HL-60 (cell line): ENCODE results near the gene IGFBP7.

Experiments used
- DNase-seq, 2 experiments: peaks; one replicate each; pipeline ENCODE4 v3.0.0-alpha.2; 2010 to 2020; ENCODE audit warnings: low read depth in 1 of 2, low spot score in 1 of 2
- H3K27ac ChIP-seq: fragments of 250-450 bp; sonication (Bioruptor Pico); replicated peaks from 2 replicates; pipeline ENCODE4 v1.5.1; 2020; ENCODE audit warnings: mild to moderate bottlenecking, moderate library complexity
- H3K27me3 ChIP-seq: fragments of 250-450 bp; sonication (Bioruptor Pico); 2 replicates; pipeline ENCODE4 v1.5.1; 2021; ENCODE audit warnings: mild to moderate bottlenecking, moderate library complexity; ENCODE audit not compliant: insufficient read depth, poor library complexity, severe bottlenecking
- H3K4me3 ChIP-seq: replicated peaks from 2 replicates; pipeline ENCODE4 v1.5.1; 2011; ENCODE audit warnings: mild to moderate bottlenecking, control low read depth, low read length; ENCODE audit not compliant: insufficient read depth
- GABPA ChIP-seq: IDR thresholded peaks from 2 replicates; pipeline ENCODE4 v1.6.1; 2012; ENCODE audit warnings: low read depth
- POLR2AphosphoS5 ChIP-seq: IDR thresholded peaks from 2 replicates; pipeline ENCODE4 v1.6.1; 2012; ENCODE audit warnings: low read depth
- SPI1 ChIP-seq: IDR thresholded peaks from 2 replicates; pipeline ENCODE4 v1.6.1; 2012; ENCODE audit warnings: low read depth, mild to moderate bottlenecking, borderline replicate concordance
- TF ChIP-seq, protein P1 (sequence below): IDR thresholded peaks from 2 replicates; pipeline ENCODE4 v1.6.1; 2012; ENCODE audit warnings: low read depth; ENCODE audit not compliant: insufficient replicate concordance
- TF ChIP-seq, protein P2 (sequence below): IDR thresholded peaks from one replicate; pipeline ENCODE4 v1.5.1; 2011; ENCODE audit warnings: low read length, control low read depth, inconsistent platforms; ENCODE audit not compliant: insufficient read depth

IGFBP7 gene

DNA sequence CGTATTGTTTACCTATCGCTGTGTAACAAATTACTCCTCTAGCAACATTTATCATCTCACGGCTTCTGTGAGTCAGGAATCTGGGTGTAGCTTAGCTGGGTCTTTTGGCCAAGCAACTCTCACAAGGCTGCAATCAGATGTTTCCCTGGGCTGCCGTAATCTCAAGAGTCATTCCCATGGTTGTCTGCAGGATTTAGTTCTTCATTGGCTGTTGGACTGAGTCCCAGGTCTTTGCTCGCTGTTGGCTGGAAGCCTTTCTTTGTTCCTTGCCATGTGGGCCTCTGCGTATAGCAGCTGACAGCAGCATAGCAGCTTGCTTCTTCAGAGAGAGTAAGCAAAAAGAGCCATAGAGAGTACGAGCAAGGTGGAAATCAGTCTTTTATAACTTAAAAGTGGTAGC, 114.7 kb downstream of the IGFBP7 start:
- Histone ChIP-seq H3K27ac (no peak overlapping the region), H3K27me3 (no peaks in the 10 kb centered on the region), H3K4me3 (no peak overlapping the region)
- no peak for DNase-seq
- no peak for TF ChIP-seq SPI1
- no peak for TF ChIP-seq GABPA
- TF ChIP-seq, protein P1, sequence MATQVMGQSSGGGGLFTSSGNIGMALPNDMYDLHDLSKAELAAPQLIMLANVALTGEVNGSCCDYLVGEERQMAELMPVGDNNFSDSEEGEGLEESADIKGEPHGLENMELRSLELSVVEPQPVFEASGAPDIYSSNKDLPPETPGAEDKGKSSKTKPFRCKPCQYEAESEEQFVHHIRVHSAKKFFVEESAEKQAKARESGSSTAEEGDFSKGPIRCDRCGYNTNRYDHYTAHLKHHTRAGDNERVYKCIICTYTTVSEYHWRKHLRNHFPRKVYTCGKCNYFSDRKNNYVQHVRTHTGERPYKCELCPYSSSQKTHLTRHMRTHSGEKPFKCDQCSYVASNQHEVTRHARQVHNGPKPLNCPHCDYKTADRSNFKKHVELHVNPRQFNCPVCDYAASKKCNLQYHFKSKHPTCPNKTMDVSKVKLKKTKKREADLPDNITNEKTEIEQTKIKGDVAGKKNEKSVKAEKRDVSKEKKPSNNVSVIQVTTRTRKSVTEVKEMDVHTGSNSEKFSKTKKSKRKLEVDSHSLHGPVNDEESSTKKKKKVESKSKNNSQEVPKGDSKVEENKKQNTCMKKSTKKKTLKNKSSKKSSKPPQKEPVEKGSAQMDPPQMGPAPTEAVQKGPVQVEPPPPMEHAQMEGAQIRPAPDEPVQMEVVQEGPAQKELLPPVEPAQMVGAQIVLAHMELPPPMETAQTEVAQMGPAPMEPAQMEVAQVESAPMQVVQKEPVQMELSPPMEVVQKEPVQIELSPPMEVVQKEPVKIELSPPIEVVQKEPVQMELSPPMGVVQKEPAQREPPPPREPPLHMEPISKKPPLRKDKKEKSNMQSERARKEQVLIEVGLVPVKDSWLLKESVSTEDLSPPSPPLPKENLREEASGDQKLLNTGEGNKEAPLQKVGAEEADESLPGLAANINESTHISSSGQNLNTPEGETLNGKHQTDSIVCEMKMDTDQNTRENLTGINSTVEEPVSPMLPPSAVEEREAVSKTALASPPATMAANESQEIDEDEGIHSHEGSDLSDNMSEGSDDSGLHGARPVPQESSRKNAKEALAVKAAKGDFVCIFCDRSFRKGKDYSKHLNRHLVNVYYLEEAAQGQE = no peak
- TF ChIP-seq, protein P2, sequence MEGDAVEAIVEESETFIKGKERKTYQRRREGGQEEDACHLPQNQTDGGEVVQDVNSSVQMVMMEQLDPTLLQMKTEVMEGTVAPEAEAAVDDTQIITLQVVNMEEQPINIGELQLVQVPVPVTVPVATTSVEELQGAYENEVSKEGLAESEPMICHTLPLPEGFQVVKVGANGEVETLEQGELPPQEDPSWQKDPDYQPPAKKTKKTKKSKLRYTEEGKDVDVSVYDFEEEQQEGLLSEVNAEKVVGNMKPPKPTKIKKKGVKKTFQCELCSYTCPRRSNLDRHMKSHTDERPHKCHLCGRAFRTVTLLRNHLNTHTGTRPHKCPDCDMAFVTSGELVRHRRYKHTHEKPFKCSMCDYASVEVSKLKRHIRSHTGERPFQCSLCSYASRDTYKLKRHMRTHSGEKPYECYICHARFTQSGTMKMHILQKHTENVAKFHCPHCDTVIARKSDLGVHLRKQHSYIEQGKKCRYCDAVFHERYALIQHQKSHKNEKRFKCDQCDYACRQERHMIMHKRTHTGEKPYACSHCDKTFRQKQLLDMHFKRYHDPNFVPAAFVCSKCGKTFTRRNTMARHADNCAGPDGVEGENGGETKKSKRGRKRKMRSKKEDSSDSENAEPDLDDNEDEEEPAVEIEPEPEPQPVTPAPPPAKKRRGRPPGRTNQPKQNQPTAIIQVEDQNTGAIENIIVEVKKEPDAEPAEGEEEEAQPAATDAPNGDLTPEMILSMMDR = no peak
- TF ChIP-seq POLR2AphosphoS5 = no peak

DNA sequence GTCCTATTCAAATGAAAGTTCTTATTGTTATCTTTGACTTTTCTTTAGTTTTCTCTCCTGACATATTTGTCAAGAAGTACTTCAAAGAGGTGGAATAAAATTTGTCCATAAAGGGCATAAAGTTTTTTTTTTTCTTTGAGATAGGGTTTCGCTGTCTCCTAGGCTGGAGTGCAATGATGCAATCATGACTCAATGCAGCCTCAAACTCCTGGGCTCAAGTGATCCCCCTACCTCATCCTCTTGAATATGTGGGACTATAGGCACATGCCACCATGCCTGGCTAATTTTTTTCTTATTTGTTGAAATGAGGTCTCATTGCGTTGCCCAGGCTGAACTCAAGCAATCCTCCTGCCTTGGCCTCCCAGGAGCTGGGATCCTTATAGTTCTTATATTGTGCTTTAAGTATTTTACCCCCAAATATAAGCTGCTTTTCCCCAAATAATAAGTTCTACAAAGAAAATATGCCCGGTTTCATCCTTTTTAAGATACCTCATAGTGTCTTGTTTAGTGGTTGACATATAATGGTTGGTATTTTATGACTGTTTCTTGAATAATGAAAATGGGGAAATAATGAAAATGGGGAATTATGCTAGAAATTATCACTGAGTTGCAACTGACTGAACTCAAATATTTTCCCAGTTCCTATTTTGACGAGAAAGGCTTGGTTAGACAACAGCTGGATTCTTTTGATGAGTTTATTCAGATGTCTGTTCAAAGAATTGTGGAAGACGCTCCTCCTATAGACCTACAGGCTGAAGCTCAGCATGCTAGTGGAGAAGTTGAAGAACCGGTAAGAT, 119.9 kb downstream of the IGFBP7 start:
- Histone ChIP-seq H3K27ac (no peak overlapping the region), H3K27me3 (no peaks in the 10 kb centered on the region), H3K4me3 (no peak overlapping the region)
- no peak for TF ChIP-seq SPI1
- no peak for DNase-seq

DNA sequence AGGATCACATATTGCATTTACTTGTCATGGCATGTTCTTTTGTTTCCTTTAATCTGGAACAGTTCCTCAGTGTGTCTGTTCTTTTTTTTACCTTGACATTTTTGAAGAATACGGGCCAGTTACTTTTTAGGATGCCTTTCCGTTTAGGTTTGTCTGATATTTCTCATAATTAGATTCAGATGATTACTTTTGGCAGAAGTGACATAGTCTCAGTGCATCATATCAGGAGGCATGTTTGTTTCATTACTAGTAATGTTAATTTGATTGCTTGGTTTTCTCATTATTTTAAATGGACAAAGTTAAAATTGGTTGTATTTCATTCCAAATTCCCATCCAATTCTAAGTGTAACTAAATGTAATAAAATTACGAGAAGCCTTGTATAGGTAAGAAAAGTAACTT, 123.2 kb downstream of the IGFBP7 start:
- Histone ChIP-seq H3K27ac (no peak overlapping the region), H3K27me3 (no peaks in the 10 kb centered on the region), H3K4me3 (no peak overlapping the region)
- TF ChIP-seq, protein P2 = no peak
- TF ChIP-seq GABPA (no peak), POLR2AphosphoS5 (no peak), SPI1 (no peak)
- TF ChIP-seq, protein P1 = no peak
- no peak for DNase-seq

DNA sequence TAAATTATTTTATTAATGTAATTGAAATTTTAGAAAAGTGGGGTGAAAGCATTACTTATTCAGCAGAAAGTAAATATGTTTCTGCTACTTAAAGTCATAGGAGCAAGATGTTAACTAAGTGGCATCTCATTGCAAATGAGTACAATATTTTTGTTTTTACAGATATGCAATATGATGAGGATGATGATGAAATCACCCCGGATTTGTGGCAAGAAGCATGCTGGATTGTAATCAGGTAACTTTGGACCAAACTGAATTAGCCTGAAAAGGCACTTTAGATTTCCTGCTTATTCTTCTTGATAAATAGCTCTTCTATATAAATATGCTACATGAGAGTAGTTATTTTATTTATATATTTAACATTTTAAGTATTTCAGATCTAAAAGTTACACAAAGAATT, 124.0 kb downstream of the IGFBP7 start:
- no peak overlapping the region for H3K27ac ChIP-seq
- DNase-seq = no peak
- H3K27me3 ChIP-seq = no peaks in the 10 kb centered on the region
- H3K4me3 ChIP-seq = no peak overlapping the region
- TF ChIP-seq, protein P2 = no peak
- TF ChIP-seq POLR2AphosphoS5 (no peak), SPI1 (no peak), GABPA (no peak)
- TF ChIP-seq, protein P1 = no peak
